HG02943 (cell line): ENCODE data around the gene CCDC188.

ENCODE experiments used
- ATAC-seq: cut with Tn5 transposase; IDR thresholded peaks from one replicate; pipeline ENCODE4 v1.9.1; 2021; ENCODE audit warnings: mild to moderate bottlenecking, low read depth, moderate library complexity; ENCODE audit not compliant: unreplicated experiment

CCDC188 gene

DNA sequence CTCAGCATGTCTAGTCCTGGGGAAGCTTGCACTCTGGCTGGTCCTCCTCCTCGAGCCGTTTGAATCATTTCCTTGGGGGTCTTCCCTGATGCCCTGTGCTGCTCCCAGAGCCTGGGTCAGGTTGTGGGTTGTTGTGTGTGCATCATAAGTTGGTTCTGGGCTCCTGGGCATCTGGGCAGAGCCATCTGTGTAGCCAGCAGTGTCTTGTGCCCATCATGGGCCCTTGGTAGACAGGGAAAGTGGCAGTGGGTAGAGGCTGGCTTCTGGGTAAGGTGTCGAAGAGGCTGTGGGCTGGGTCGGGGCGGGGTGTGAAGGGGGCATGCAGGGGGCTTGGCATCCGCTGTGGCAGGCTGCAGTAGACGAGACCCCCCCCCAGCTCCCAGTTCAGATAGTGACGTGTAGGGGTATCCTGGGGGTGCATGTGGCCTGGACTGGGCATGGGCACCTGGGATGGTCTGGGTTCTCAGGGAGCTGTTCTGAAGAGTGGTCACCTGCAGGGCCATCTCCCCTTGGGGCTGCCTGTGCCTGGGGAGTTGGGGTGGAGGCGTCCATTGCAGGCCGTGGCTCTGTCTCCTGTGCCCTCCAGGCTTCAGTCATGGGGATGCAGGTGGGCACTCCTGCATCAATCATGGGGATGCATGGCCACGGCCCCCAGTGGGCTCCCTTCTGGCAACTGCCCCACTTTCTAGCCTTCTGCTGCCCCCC lies 26.6 kb downstream of the CCDC188 start:
- ATAC-seq, result no peak

GRCh38 chr22:20123366-20124082 lies 27.3 kb downstream of the CCDC188 start:
- no peak for ATAC-seq

- no peak for ATAC-seq
These were observed 28.9 kb downstream of the CCDC188 start for GRCh38 chr22:20121856-20122415.

GRCh38 chr22:20118300-20119020 lies 32.4 kb downstream of the CCDC188 start:
- no peak for ATAC-seq

DNA sequence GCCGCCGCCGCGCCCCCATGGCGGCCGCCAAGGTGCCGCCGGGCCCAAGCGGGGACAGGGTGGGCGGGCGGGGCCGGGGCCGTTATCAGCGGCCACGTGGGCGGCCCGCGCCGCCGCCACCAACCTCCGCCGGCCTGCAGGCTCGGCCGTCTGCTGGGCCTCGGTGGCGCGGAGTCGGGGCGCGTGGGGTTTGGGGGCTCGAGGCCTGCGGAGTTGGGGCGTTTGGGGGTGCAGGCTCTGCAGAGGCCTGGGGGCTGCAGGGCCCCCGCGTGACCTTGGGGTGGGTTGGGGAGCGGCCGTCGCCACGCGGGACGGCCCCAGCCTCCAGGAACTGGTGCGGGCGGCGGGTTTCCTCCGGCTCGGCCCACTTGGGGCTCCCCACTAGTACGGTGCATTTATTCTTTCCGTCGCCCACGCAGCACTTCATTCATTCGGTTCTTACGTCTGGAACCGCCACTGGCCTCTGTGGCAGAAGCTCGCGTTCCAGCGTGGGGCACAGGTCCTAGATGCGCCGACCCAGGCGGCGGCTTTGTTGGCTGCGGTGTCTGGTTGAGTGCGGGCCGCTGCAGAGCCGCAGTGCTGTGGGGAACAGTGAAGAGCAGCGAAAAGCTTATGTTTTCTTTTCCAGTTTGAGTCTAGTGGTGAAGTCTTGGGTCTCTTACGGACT lies 33.1 kb downstream of the CCDC188 start:
- peak; percentile 14 for ATAC-seq

- peak; percentile 74 for ATAC-seq
These were observed 33.8 kb downstream of the CCDC188 start, which contains the start of gene TRMT2A for GRCh38 chr22:20116951-20117632. TRMT2A (minus strand) TSS chr22:20117226; CDS start chr22:20116906, 320 bp downstream.

DNA sequence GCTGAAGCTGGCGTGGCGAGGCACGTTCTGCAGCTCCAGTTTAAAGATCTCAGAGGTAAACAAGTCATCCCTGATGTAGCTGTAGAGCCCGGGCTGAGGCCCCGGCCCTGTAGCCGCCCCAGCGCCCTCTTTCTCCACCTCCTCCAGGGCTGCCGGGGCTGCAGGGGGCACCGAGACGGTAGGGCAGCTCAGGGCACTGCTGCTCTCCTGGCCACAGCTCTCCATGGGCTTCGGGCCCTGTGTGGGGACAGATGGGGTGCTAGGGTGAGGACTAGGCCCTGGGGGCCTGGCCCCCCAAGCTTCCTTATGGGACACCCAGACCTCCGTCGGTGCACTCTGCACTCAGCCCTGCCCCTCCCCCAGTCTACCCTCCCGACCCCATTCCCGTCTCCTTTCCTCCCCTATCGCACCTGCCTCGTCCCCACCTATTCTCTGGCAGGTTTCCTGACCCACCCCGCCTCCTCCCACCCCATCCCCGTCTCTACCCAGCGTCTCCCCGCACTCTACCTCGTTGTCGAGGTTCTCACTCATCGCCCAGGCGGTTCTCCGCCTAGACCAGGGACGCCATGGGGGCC lies 34.4 kb downstream of the CCDC188 start:
- peak; percentile 2 for ATAC-seq

- ATAC-seq, result no peak
These were observed 35.0 kb downstream of the CCDC188 start, which contains the start of gene RANBP1 for GRCh38 chr22:20115691-20116375. RANBP1 (plus strand) TSS chr22:20116104; CDS start chr22:20116185, 81 bp downstream.

DNA sequence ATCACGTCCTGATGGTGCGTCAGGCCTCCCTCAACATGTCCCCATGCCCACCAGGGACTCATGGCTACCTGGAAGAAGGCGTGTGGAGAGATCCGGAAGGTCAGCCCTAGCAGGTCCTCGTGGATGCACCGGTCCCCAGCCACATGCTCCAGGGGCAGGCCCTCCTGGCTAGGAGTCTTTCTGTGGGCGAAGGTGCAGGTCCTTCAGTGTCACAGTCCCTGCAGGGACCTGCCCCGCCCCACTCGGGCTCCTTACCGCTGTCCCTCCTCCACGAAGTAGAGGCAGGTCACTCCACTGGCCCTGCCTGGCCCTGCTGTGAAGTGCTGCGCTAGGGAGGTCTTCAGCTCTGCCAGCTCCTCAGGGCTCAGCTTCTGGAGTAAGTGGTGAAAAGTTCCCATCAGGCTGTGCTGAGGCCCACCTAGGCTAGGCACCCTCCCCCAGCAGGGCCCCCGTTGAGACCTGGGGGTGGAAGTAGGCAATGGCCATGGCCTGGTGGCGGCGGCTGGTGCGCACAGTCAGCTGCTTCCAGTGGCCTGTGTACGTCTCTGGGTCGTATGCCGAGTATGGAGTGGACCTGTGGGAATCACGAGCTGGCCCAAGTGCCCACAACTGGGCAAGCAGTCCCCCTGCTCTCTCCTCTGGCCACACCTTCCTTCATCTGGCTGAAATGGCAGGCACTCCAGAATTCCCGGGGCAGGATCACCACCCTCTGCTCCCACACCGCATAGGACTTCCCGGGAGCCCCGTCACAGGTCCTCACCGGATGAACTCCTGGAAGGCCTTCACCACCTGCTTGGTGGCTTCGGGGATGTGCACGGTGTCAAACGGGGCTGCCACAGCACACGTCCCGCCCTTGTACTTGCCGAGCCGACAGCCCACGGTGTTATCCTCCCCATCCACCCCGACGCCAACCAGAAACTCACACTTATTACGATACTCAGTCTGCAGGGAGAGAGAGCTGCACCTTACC lies 36.1 kb downstream of the CCDC188 start:
- ATAC-seq, result no peak

GRCh38 chr22:20113551-20114310 lies 37.1 kb downstream of the CCDC188 start:
- no peak for ATAC-seq

DNA sequence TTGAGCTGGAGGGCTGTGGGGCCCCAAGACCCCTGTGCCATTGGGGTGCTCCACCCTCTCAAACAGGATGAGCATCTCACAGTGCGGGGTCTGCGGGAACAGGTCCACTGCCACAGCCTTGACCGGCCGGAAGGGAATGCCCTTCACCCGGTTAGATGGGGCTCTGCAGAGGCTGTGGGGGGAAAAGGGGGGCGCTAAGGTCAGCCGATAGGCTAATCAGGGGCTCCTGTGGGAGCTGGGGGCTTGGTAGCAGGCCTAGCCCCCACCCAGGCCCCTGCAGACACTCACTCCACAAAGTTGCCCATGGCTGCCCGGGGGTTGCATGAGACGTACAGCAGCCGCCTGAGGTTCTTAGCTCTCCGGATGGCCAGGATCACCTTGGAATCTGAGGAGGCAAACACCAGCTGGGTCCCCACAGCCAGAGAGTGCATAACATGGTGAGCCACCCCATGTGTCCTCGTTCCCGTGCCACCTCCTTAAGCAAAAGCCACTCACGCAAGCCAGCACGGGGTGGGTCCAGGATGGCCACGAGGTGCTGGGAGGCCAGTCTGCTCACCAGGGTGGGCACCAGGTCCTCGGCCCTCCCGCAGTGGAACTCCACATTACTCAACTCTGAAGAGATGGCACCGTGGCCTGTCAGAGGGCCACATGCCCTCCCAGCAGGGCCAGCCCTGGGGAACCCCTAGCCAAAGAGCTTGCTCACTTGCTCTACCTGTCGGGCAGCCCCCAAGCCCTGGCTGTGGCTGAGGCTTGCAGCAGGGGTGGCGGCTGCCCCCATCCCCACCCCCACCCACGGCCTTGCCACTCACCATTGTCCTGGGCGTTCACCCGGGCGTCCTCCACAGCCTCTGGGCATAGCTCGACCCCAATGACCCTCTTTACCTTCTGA lies 38.0 kb downstream of the CCDC188 start:
- no peak for ATAC-seq

DNA sequence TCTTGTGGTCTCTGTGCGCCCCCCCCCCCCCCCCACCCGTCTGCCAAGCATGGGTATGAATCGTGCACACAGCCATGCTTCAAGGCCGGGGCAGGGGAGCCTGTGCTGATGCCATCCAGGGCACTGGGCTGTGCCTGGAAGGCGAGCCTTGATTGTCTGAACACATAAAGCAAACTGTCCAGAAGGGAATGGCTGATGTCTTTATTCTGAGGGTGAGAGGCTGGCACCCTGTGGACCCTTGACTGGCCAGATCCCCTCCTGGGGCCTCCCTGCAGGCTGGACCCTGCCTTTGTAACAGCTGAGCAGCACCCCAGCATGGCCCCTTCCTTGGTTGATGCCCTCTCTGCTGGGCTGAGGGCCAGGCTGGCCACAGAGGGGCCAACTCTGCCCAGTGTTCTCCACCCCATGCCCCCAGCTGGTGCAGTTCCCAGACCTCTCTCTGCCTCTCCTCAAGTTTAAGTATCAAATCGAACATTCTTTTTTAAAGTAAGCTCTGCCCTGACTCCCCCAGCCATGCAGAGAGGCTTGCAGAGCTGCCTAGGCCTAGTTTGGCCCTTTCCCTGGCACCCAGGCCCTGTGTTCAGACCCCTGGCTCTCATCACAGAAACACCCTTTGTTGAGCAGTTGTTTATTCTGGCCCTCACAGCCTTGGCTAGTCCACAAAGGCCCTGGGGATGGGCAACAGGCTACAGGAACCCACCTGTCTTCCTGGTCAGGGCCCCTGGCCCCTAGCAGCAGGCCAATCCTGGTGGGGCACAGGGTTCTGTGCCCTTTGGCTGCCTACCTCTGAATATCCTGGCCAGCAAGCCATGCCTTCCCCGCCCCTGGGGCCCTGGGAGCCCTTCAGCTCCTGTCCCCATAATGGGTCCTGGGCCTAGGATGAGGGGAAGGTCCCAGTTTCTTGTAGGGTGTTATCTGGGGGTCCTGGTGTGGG lies 38.9 kb downstream of the CCDC188 start:
- no peak for ATAC-seq

DNA sequence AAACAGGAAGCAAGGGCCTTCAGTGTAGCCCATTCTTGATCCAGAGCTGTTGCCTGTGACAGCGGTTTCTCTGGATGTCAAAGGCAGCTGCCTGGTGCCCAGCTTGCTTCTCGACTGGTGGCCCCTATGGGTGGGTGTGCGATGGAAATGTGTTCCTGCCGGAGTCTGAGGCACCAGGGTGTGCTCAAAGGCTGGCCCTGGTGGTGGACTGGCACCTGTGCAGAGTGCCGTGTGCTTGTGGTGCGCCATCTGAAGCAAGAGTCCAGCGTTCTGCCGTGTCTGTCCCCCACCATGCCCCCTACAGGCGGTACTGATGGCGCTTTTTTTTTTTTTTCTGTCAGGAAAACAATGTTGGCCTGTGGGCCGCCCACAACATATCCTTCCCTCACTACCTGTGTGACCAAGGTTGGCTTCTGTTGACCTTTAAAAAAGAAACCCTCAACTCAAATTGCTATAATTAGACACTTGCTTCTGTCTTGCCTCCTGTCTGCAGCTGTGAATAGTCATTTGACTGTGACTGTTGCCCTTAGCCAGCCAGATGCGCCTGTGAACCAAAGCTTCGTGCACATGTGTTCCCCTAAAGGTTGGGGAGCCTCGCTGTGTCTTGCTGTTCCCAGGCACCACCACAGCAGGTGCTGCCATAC lies 39.7 kb downstream of the CCDC188 start:
- ATAC-seq, result no peak

DNA sequence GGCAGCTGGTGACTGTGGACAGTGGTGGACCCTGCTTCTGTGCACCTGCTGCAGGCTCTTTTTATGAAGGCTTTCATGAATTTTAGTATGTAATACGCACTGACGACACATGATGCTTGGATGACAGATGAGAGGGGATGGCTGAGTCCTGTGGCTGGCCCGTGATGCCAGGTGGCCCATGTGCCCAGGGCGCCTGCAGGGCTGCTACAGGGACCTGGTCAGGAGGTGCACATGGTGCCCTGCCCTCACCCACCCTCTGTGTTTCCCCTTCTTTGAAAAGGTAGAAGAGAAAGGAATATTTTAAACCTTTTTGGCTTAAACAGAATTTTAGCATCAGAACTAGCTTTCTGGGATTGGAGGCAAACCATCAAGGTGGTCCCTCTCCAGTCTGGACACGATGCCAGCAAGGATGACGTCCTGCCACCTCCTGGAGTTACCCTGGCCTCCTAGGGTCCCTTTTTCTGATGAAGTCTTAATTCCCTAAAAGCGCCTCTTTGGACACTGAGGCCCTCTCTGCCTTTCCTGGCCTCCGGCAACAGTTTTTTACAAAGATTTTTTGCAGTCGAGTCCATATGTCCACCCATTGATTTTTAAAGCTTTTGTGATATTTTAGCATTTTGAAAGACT lies 40.4 kb downstream of the CCDC188 start:
- ATAC-seq, result no peak
